ENCODE data around the gene APOLD1.
A peak's percentile ranks its signal among the peaks of the same experiment; 100 is the strongest.
"Not testable (repeated sequence)": the region's sequence is repeated elsewhere in the genome, so short reads cannot be mapped to it uniquely, and the experiment has no call there.

The APOLD1 gene

GRCh38 chr12:12792421-12792820 lies 7.0 kb downstream of the APOLD1 start:
- DNase-seq: no peak
- TF ChIP-seq GATA1 (IDR thresholded peaks at IDR 0.05; ENCODE audit: low read depth, low read length): no peak
- TF ChIP-seq POLR2A (IDR thresholded peaks at IDR 0.05; ENCODE audit: low read length): no peak

- no peak for DNase-seq
- TF ChIP-seq GATA1 (IDR thresholded peaks at IDR 0.05; ENCODE audit: low read depth, low read length): no peak
- TF ChIP-seq POLR2A (IDR thresholded peaks at IDR 0.05; ENCODE audit: low read length): no peak
Measured at GRCh38 chr12:12794686-12795085, 9.2 kb downstream of the APOLD1 start.

- no peak for DNase-seq
- TF ChIP-seq GATA1 (IDR thresholded peaks at IDR 0.05; ENCODE audit: low read depth, low read length): no peak
- TF ChIP-seq POLR2A (IDR thresholded peaks at IDR 0.05; ENCODE audit: low read length): no peak
Measured at GRCh38 chr12:12796171-12796570, 10.7 kb downstream of the APOLD1 start.

- no peak for TF ChIP-seq POLR2A (IDR thresholded peaks at IDR 0.05; ENCODE audit: low read length)
- no peak for TF ChIP-seq GATA1 (IDR thresholded peaks at IDR 0.05; ENCODE audit: low read depth, low read length)
- no peak for DNase-seq
Measured at GRCh38 chr12:12796928-12797793, 11.7 kb downstream of the APOLD1 start.

GRCh38 chr12:12797794-12798152 lies 12.3 kb downstream of the APOLD1 start:
- DNase-seq: peak in 1 of 2 experiments; percentile 12
- TF ChIP-seq GATA1 (IDR thresholded peaks at IDR 0.05; ENCODE audit: low read depth, low read length): no peak
- TF ChIP-seq POLR2A (IDR thresholded peaks at IDR 0.05; ENCODE audit: low read length): no peak

GRCh38 chr12:12798480-12798879 lies 13.0 kb downstream of the APOLD1 start:
- no peak for TF ChIP-seq GATA1 (IDR thresholded peaks at IDR 0.05; ENCODE audit: low read depth, low read length)
- TF ChIP-seq POLR2A (IDR thresholded peaks at IDR 0.05; ENCODE audit: low read length): no peak
- no peak for DNase-seq

GRCh38 chr12:12799163-12799920 lies 13.9 kb downstream of the APOLD1 start:
- TF ChIP-seq POLR2A (IDR thresholded peaks at IDR 0.05; ENCODE audit: low read length) (no peak), GATA1 (IDR thresholded peaks at IDR 0.05; ENCODE audit: low read depth, low read length) (no peak)
- no peak for DNase-seq

GRCh38 chr12:12800406-12801180 lies 15.1 kb downstream of the APOLD1 start:
- peak in 1 of 2 experiments; percentile 53 for DNase-seq
- TF ChIP-seq GATA1 (IDR thresholded peaks at IDR 0.05; ENCODE audit: low read depth, low read length) (no peak), POLR2A (IDR thresholded peaks at IDR 0.05; ENCODE audit: low read length) (no peak)

- DNase-seq: not testable (repeated sequence)
Measured at GRCh38 chr12:12801656-12802055, 16.2 kb downstream of the APOLD1 start.

- TF ChIP-seq POLR2A (IDR thresholded peaks at IDR 0.05; ENCODE audit: low read length) (no peak), GATA1 (IDR thresholded peaks at IDR 0.05; ENCODE audit: low read depth, low read length) (no peak)
- peak; percentile 62 to 79 for DNase-seq
Measured at GRCh38 chr12:12803186-12803585, 17.7 kb downstream of the APOLD1 start.

GRCh38 chr12:12804011-12804410 lies 18.6 kb downstream of the APOLD1 start:
- DNase-seq: no peak

GRCh38 chr12:12804432-12804886 lies 19.0 kb downstream of the APOLD1 start:
- TF ChIP-seq POLR2A (IDR thresholded peaks at IDR 0.05; ENCODE audit: low read length) (no peak), GATA1 (IDR thresholded peaks at IDR 0.05; ENCODE audit: low read depth, low read length) (no peak)
- DNase-seq: no peak

More at GRCh38 chr12:12804011-12804410, 18.6 kb downstream of the APOLD1 start:
- TF ChIP-seq GATA1 (IDR thresholded peaks at IDR 0.05; ENCODE audit: low read depth, low read length) (no peak), POLR2A (IDR thresholded peaks at IDR 0.05; ENCODE audit: low read length) (no peak)

- no peak for TF ChIP-seq GATA1 (IDR thresholded peaks at IDR 0.05; ENCODE audit: low read depth, low read length)
- no peak for TF ChIP-seq POLR2A (IDR thresholded peaks at IDR 0.05; ENCODE audit: low read length)
- peak; percentile 50 to 63 for DNase-seq
Measured at GRCh38 chr12:12806784-12807516, 21.5 kb downstream of the APOLD1 start.

- DNase-seq: not testable (repeated sequence)
Measured at GRCh38 chr12:12807517-12807903, 22.1 kb downstream of the APOLD1 start.
